Epithelial cell of proximal tubule (primary cell): Measurements from ENCODE around the gene REM1. TPM values are rescaled to one million over a fixed set of nuclear protein-coding genes. Genes with fewer than 3 reads are reported as not detected.
"Not testable (repeated sequence)": the region's sequence is repeated elsewhere in the genome, so short reads cannot be mapped to it uniquely, and the experiment has no call there.

ENCODE experiments used
- DNase-seq: peaks from one replicate; pipeline ENCODE4 v3.0.0-alpha.2; 2011; ENCODE audit warnings: low read depth
- H3K4me3 ChIP-seq: 2 replicates; pipeline ENCODE4 v1.5.1; 2011; ENCODE audit warnings: low read depth, mild to moderate bottlenecking, low read length
- CTCF ChIP-seq: conservative IDR thresholded peaks from 2 replicates; pipeline ENCODE4 v1.5.1; 2012; ENCODE audit warnings: low read depth, mild to moderate bottlenecking, low read length
- total RNA-seq: library from RNA; depleted of rRNA; stranded (reverse); fragments of >200 nt; gene quantifications from 2 replicates; pipeline ENCODE4 v1.2.3, GENCODE V29; 2015

REM1 gene
- total RNA-seq, 1 donor from 2014 or later, result not detected

- peak; percentile 84 for TF ChIP-seq CTCF
- not testable (repeated sequence) for DNase-seq, H3K4me3 ChIP-seq
Observed at GRCh38 chr20:31502884-31503673, 28.0 kb downstream of the REM1 start.

GRCh38 chr20:31505903-31506302 lies 30.8 kb downstream of the REM1 start:
- no peak for TF ChIP-seq CTCF
- no peak for DNase-seq
- H3K4me3 ChIP-seq, result no peak overlapping the region

DNA sequence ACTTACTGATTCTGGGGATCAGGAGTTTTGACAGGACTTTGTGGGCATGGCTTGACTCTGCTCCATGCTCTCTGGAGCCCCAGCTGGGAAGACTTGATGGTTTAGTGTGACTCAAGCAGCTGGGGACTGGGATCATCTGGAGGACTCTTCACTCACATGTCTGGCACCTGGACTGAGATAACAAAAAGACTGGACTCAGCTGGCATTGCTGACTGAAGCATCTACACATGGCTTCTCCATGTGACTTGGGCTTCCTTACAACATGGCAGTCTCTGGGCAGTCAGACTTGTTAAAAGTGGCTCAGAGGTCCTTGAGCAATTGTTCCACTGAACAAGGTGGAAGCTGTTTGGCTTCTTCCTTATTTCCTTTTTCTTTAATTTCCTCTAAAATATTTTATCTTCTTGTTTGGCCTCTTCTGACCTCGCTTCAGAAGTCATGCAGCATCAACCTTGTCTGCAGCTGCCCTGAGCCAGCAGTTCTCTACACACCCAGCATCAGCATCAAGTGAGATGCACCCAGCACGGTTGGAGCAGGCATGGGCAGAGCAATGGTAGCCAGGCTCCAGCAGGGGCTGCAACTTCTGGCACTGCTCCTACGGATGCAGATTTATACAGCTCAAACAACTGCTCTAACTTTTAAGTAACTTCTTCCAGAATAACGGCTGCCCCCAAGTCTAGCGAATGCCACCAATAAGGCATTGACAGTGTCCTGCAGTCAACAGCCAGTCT lies 33.6 kb downstream of the REM1 start:
- TF ChIP-seq CTCF, result no peak
- no peak overlapping the region for H3K4me3 ChIP-seq
- DNase-seq, result no peak

DNA sequence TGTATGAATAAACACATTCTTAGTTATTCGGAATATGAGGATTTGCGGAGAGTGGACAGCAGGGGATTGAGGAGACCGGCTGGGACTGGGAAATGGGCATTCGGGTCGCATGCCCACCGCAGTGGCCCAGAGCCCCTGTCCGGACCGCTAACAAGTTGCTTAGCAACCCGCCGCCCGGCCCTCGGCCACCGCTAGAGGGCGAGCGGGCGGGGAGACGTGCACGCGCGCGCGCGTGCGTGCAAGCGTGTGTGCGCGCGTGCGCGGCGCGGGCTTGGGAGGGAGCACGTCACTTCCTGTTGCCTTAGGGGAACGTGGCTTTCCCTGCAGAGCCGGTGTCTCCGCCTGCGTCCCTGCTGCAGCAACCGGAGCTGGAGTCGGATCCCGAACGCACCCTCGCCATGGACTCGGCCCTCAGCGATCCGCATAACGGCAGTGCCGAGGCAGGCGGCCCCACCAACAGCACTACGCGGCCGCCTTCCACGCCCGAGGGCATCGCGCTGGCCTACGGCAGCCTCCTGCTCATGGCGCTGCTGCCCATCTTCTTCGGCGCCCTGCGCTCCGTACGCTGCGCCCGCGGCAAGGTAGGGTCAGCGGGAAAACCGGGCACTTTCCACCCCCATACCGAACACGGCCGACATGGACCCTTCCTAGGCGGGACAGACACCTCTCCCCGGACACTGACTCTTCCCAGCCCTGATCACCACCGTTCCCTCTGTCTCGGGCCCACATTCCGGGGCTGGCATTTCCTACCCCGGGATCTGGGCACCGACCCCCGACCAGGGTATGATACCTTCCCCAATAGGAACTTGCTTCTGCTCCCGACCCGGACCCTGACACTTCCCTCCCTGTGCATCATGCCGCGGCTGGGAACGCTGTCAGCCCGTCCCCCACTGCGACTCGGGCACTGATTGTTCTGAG lies 39.3 kb downstream of the REM1 start, which contains the start of gene HM13:
Gene HM13 (plus strand): TSS at position 289 of the 918 bp plus-strand sequence. CDS start 110 bp downstream, at position 399.
- peak within 1 kb of the TSS; percentile 84 for H3K4me3 ChIP-seq
- peak; percentile 94 for TF ChIP-seq CTCF
- no peak for DNase-seq

GRCh38 chr20:31515072-31515774 lies 40.1 kb downstream of the REM1 start:
- no peak for TF ChIP-seq CTCF
- DNase-seq, result no peak
- peak overlapping the region; percentile 84 for H3K4me3 ChIP-seq

DNA sequence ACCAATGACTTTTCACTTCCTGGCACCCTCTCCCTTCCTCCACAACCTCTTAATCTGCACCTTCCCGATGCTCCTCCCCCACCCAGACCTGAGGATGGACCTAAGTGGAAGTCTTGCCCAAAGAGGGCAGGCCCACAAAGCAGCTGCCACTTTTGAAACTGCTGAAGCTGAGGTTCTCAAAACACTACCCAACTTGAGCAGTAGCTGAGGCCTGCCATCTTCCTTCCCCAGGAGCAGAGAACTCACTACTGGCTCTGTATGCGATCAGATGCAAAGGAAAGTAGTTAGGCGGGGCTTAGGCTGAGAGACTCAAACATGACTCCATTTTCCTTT lies 40.7 kb downstream of the REM1 start:
- H3K4me3 ChIP-seq, result peak overlapping the region; percentile 84
- TF ChIP-seq CTCF, result no peak
- DNase-seq, result no peak
